HepG2 (cell line): ENCODE measurements around the gene CD101. TPM values are rescaled to one million over a fixed set of nuclear protein-coding genes. Genes with fewer than 3 reads are reported as not detected.

ENCODE experiments used
- ATAC-seq: fragments of 200-7000 bp; cut with Tn5 transposase; 3 replicates; pipeline ENCODE4 v1.9.1; 2020; ENCODE audit warnings: mild to moderate bottlenecking, moderate library complexity
- BruUV-seq: library from RNA; stranded (reverse); fragments of 400-500 nt; replicated peaks from 2 replicates; lab custom pipeline; 2021; lab: Mats Ljungman, UMichigan
- CTCF ChIA-PET: fragments of 300-600 bp; formaldehyde crosslinking; extraction: SDS; loops from one replicate; lab custom pipeline; 2021; ENCODE audit warnings: low total read pairs, inconsistent platforms, low intra/inter-chr PET ratio; lab: Yijun Ruan, JAX
- POLR2A ChIA-PET: fragments of 350-600 bp; sonication (Branson Sonifier 250); formaldehyde crosslinking; loops from one replicate; lab custom pipeline; 2020; ENCODE audit warnings: antibody characterized with exemption, inconsistent platforms; lab: Yijun Ruan, JAX
- DNase-seq: peaks from one replicate; pipeline ENCODE4 v3.0.0-alpha.2; 2015; ENCODE audit warnings: low spot score
- FAIRE-seq: peaks from 3 replicates; lab custom pipeline; 2011; peaks lifted over from hg19 to GRCh38; lab: Jason Lieb, UNC
- H2AFZ ChIP-seq: one replicate; pipeline ENCODE4 v1.6.1; 2011; ENCODE audit warnings: low read length, inconsistent platforms
- H3K27ac ChIP-seq: fragments of 300-600 bp; 3 replicates; pipeline ENCODE4 v1.8.0; 2011; ENCODE audit warnings: mixed run types, mild to moderate bottlenecking, mixed read lengths, low read length, inconsistent platforms; ENCODE audit not compliant: insufficient read depth; ENCODE audit errors: extremely low read length
- H3K27me3 ChIP-seq, 2 experiments: fragments of 200-600 bp in 1 of 2; 2 replicates in 1 of 2; 3 replicates in 1 of 2; pipeline versions ENCODE4 v1.6.0 to v1.8.0; 2011; ENCODE audit warnings: low read length in 2 of 2, mild to moderate bottlenecking in 2 of 2, moderate library complexity in 2 of 2, inconsistent platforms in 1 of 2; ENCODE audit not compliant: insufficient read depth in 2 of 2, control insufficient read depth in 1 of 2
- H3K36me3 ChIP-seq, 2 experiments: fragments of 200-600 bp in 1 of 2; replicated peaks in 1 of 2; 2 replicates in 1 of 2; 3 replicates in 1 of 2; pipeline versions ENCODE4 v1.5.1 to v1.8.0; 2011; ENCODE audit warnings: low read length in 2 of 2, inconsistent platforms in 1 of 2; ENCODE audit not compliant: insufficient read depth in 2 of 2, control insufficient read depth in 1 of 2
- H3K4me1 ChIP-seq: 2 replicates; pipeline ENCODE4 v1.5.1; 2012; ENCODE audit warnings: low read length, inconsistent platforms; ENCODE audit not compliant: insufficient read depth
- H3K4me2 ChIP-seq: 2 replicates; pipeline ENCODE4 v1.6.0; 2011; ENCODE audit warnings: low read depth, low read length, inconsistent platforms
- H3K4me3 ChIP-seq, 3 experiments: fragments of 200-600 bp in 1 of 3; sonication (generic), shearing (Covaris generic) in 1 of 3; replicated peaks in 1 of 3; 2 replicates each; pipeline ENCODE4 v1.5.1; 2011 to 2016; ENCODE audit warnings: low read length in 3 of 3, inconsistent platforms in 2 of 3, low read depth in 2 of 3, mild to moderate bottlenecking in 2 of 3, control low read depth in 1 of 3, mixed read lengths in 1 of 3; ENCODE audit not compliant: insufficient read depth in 1 of 3
- H3K79me2 ChIP-seq: one replicate; pipeline ENCODE4 v1.6.1; 2011; ENCODE audit warnings: low read length, inconsistent platforms; ENCODE audit not compliant: insufficient read depth
- H3K9ac ChIP-seq: 2 replicates; pipeline ENCODE4 v1.6.0; 2011; ENCODE audit warnings: mild to moderate bottlenecking, low read depth, low read length, inconsistent platforms; ENCODE audit not compliant: insufficient read depth
- H3K9me3 ChIP-seq: 2 replicates; pipeline ENCODE4 v1.5.1; 2012; ENCODE audit warnings: mild to moderate bottlenecking, low read length
- H4K20me1 ChIP-seq: 2 replicates; pipeline ENCODE4 v1.6.0; 2011; ENCODE audit warnings: inconsistent platforms, mild to moderate bottlenecking, low read length, moderate library complexity; ENCODE audit not compliant: insufficient read depth
- FIP1L1 ChIP-seq: fragments of 200-400 bp; formaldehyde crosslinking; IDR thresholded peaks from 2 replicates; pipeline ENCODE4 v1.6.1; 2018; ENCODE audit warnings: low read depth, mild to moderate bottlenecking, low read length, moderate library complexity, borderline replicate concordance; ENCODE audit not compliant: insufficient read depth
- POLR2AphosphoS5 ChIP-seq: IDR thresholded peaks from 2 replicates; pipeline ENCODE4 v1.6.1; 2012; ENCODE audit warnings: low read depth, low read length
- REL ChIP-seq: sonication (generic); formaldehyde crosslinking; conservative IDR thresholded peaks from 2 replicates; pipeline ENCODE4 v1.8.0; 2022; ENCODE audit warnings: mild to moderate bottlenecking, missing genetic modification reagents, moderate library complexity
- RFX3 ChIP-seq: IDR thresholded peaks from 2 replicates; pipeline ENCODE4 v1.6.1; 2016; ENCODE audit warnings: missing biosample characterization, missing genetic modification reagents
- SAFB2 ChIP-seq: sonication (generic); formaldehyde crosslinking; IDR thresholded peaks from 2 replicates; pipeline ENCODE4 v1.5.1; 2020; ENCODE audit warnings: missing genetic modification reagents, low read depth, mild to moderate bottlenecking, borderline replicate concordance
- STAG1 ChIP-seq: sonication (generic); formaldehyde crosslinking; IDR thresholded peaks from 2 replicates; pipeline ENCODE4 v1.4.0; 2020; ENCODE audit warnings: missing genetic modification reagents
- ZNF10 ChIP-seq: sonication (generic); formaldehyde crosslinking; IDR thresholded peaks from 2 replicates; pipeline ENCODE4 v1.4.0; 2020; ENCODE audit warnings: mild to moderate bottlenecking, low read depth, missing genetic modification reagents, borderline replicate concordance
- ZNF530 ChIP-seq: sonication (generic); formaldehyde crosslinking; IDR thresholded peaks from 2 replicates; pipeline ENCODE4 v1.5.0; 2020; ENCODE audit warnings: low read depth, mild to moderate bottlenecking, missing genetic modification reagents
- ZNF761 ChIP-seq: sonication (generic); formaldehyde crosslinking; conservative IDR thresholded peaks from 2 replicates; pipeline ENCODE4 v1.4.0; 2020; ENCODE audit warnings: mild to moderate bottlenecking, missing genetic modification reagents
- WGBS: methylation state at CpG from one replicate; pipeline ENCODE4 v1.1.6; 2017; ENCODE audit warnings: low lambda C conversion rate; 5-methylcytosine and 5-hydroxymethylcytosine counted together
- in situ Hi-C: cut with HindIII; loops from 2 replicates; pipeline ENCODE4 v1.10.0; 2017; ENCODE audit warnings: low pct_unique_long_range_greater_than_20kb; ENCODE audit not compliant: extremely low pct_ligation_motif_present
- intact Hi-C: fragments of 100-400 bp; cut with micrococcal nuclease; formaldehyde crosslinking; loops from one replicate; pipeline ENCODE4 v1.10.0; 2022; ENCODE audit not compliant: unreplicated experiment
- polyA plus RNA-seq, 8 experiments: library from polyadenylated mRNA; depleted of rRNA in 3 of 8; stranded (reverse) in 7 of 8; unstranded in 1 of 8; fragments of >200 nt; fragmentation: Illumina TruSeq in 4 of 8; extraction: Trizol in 4 of 8; gene quantifications; 2 replicates each; pipeline versions ENCODE4 v1.2.1 to v1.2.3, GENCODE V29; 2011 to 2016; ENCODE audit warnings: low read depth in 4 of 8, missing spikeins in 1 of 8, mixed read lengths in 1 of 8; ENCODE audit not compliant: insufficient read depth in 1 of 8
- total RNA-seq, 5 experiments: library from RNA; depleted of rRNA; stranded (reverse); fragments of >200 nt; fragmentation: Illumina TruSeq; extraction: Trizol; gene quantifications; 2 replicates each; pipeline ENCODE4 v1.2.3, GENCODE V29; 2016; ENCODE audit warnings: low read depth in 1 of 5
- TF ChIP-seq, protein P1 (sequence below): sonication (generic); formaldehyde crosslinking; IDR thresholded peaks from 2 replicates; pipeline ENCODE4 v1.5.0; 2020; ENCODE audit warnings: missing genetic modification reagents
- TF ChIP-seq, protein P2 (sequence below): IDR thresholded peaks from 2 replicates; pipeline ENCODE4 v1.6.1; 2016; ENCODE audit warnings: mild to moderate bottlenecking
- TF ChIP-seq, protein P3 (sequence below): sonication (generic); formaldehyde crosslinking; IDR thresholded peaks from 2 replicates; pipeline ENCODE4 v1.5.0; 2020; ENCODE audit warnings: missing genetic modification reagents, mild to moderate bottlenecking, borderline replicate concordance

Gene CD101
- total and polyA plus RNA-seq, 2 of the 13 experiments (the other 11 are each of a cell fraction or from before 2014, with no cell fraction given): 0.05 to 0.09 TPM

DNA sequence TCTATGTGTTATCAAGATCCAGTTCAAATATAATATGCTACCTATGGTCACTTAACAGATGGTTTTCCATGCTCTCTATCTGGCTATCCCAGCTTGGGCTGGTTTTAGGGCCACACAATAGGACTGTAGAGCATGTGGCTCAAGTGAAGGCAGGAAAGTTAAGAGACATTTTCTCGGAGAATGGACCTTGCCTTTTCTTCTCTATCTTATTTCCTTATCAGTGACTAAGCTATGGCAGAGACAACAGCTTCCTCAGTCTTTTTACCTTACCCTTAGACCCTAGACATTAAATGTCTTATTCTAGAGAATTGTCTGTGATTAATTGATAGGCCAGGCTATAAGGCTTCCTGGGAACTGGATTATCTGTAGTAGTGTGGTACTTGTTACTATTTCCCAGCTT is 28.1 kb downstream of the CD101 start:
- no peak overlapping the region for H2AFZ ChIP-seq
- in situ Hi-C loops: no loop called here
- 0 out of 5 replicates have a peak, but pooled peaks cover 0 to 1% of the 10 kb centered on the region in 2 experiments for H3K27me3 ChIP-seq
- WGBS: 10% methylated on average over 1 of the region's 1 CpG
- H3K79me2 ChIP-seq: no peaks in the 10 kb centered on the region
- H3K4me1 ChIP-seq: no peaks in the 10 kb centered on the region
- POLR2A ChIA-PET: no interaction called here
- no peaks in the 10 kb centered on the region for H3K36me3 ChIP-seq
- no peak for ATAC-seq
- H3K9ac ChIP-seq: no peak overlapping the region
- FAIRE-seq: no peak
- no peaks in the 10 kb centered on the region for H4K20me1 ChIP-seq
- no peak overlapping the region for H3K4me2 ChIP-seq
- no TSS peak for BruUV-seq
- no peak overlapping the region for H3K27ac ChIP-seq
- CTCF ChIA-PET: no interaction called here
- intact Hi-C loops: no loop called here
- no peaks in the 10 kb centered on the region for H3K9me3 ChIP-seq
- no peak for DNase-seq
- H3K4me3 ChIP-seq: no peak overlapping the region
- TF ChIP-seq, protein P1, sequence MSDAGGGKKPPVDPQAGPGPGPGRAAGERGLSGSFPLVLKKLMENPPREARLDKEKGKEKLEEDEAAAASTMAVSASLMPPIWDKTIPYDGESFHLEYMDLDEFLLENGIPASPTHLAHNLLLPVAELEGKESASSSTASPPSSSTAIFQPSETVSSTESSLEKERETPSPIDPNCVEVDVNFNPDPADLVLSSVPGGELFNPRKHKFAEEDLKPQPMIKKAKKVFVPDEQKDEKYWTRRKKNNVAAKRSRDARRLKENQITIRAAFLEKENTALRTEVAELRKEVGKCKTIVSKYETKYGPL: no peak

DNA sequence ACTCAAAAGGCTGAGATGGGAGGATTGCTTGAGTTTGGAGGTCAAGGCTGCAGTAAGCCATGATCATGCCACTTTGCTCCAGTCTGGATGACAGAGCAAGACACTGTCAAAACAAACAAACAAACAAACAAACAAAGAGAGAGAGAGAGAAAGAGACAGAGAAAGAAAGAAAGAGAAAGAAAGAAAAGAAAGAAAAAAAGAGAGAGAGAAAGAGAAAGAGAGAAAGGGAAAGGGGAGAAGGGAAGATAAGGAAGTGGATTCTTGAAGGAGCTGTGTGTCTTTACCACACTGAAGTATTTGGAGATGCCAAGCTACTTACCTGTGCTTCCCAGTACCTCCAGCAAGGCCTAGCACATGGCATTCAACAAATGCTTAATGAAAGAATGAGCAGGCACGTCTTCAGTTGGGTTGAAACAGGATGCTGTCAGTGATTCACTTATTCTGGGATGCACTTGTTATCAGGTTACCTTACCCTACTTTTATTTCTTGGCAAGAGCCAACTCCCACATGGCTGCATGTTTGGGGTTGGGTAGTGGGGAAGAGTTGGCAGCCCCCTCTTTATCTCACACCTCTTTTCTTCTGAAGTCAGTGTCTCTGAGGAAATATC is 28.8 kb downstream of the CD101 start:
- CTCF ChIA-PET: no interaction called here
- no peak for FAIRE-seq
- POLR2A ChIA-PET: no interaction called here

More for the DNA sequence above, 28.8 kb downstream of the CD101 start:
- Histone ChIP-seq H2AFZ (no peak overlapping the region), H3K27me3 (0 out of 5 replicates have a peak, but pooled peaks cover 0 to 1% of the 10 kb centered on the region in 2 experiments), H3K9me3 (no peaks in the 10 kb centered on the region), H3K4me1 (no peaks in the 10 kb centered on the region), H3K79me2 (no peaks in the 10 kb centered on the region), H3K4me3 (no peak overlapping the region), H3K36me3 (no peaks in the 10 kb centered on the region), H4K20me1 (no peaks in the 10 kb centered on the region), H3K9ac (no peak overlapping the region), H3K27ac (no peak overlapping the region), H3K4me2 (no peak overlapping the region)
- BruUV-seq: no TSS peak
- ATAC-seq (no peak), DNase-seq (no peak)
- in situ Hi-C loops: no loop called here
- WGBS: 0% methylated on average over 1 of the region's 1 CpG
- TF ChIP-seq ZNF530 (CRISPR knock-in tag): no peak
- no peak for TF ChIP-seq FIP1L1
- TF ChIP-seq STAG1 (CRISPR knock-in tag): no peak
- no peak for TF ChIP-seq RFX3
- TF ChIP-seq, protein P2, sequence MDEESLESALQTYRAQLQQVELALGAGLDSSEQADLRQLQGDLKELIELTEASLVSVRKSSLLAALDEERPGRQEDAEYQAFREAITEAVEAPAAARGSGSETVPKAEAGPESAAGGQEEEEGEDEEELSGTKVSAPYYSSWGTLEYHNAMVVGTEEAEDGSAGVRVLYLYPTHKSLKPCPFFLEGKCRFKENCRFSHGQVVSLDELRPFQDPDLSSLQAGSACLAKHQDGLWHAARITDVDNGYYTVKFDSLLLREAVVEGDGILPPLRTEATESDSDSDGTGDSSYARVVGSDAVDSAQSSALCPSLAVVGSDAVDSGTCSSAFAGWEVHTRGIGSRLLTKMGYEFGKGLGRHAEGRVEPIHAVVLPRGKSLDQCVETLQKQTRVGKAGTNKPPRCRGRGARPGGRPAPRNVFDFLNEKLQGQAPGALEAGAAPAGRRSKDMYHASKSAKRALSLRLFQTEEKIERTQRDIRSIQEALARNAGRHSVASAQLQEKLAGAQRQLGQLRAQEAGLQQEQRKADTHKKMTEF (CRISPR knock-in tag): no peak
- TF ChIP-seq ZNF10: no peak
- no peak for TF ChIP-seq SAFB2 (CRISPR knock-in tag)
- no peak for TF ChIP-seq ZNF761 (CRISPR knock-in tag)
- TF ChIP-seq REL: no peak
- TF ChIP-seq, protein P3, sequence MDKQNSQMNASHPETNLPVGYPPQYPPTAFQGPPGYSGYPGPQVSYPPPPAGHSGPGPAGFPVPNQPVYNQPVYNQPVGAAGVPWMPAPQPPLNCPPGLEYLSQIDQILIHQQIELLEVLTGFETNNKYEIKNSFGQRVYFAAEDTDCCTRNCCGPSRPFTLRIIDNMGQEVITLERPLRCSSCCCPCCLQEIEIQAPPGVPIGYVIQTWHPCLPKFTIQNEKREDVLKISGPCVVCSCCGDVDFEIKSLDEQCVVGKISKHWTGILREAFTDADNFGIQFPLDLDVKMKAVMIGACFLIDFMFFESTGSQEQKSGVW (CRISPR knock-in tag): no peak
- TF ChIP-seq POLR2AphosphoS5: no peak
- intact Hi-C loops: no loop called here
